OCI-M2 (cell line): Measurements from ENCODE around the gene CYTH2.
"Not testable (repeated sequence)": the region's sequence is repeated elsewhere in the genome, so short reads cannot be mapped to it uniquely, and the experiment has no call there.

Experiments used
- DNase-seq: peaks from one replicate; lab custom pipeline; 2025; ENCODE audit not compliant: unreplicated experiment; lab: John Stamatoyannopoulos, UW

Gene CYTH2

GRCh38 chr19:48477067-48477685 is 8.0 kb downstream of the CYTH2 start:
- DNase-seq: no peak

DNA sequence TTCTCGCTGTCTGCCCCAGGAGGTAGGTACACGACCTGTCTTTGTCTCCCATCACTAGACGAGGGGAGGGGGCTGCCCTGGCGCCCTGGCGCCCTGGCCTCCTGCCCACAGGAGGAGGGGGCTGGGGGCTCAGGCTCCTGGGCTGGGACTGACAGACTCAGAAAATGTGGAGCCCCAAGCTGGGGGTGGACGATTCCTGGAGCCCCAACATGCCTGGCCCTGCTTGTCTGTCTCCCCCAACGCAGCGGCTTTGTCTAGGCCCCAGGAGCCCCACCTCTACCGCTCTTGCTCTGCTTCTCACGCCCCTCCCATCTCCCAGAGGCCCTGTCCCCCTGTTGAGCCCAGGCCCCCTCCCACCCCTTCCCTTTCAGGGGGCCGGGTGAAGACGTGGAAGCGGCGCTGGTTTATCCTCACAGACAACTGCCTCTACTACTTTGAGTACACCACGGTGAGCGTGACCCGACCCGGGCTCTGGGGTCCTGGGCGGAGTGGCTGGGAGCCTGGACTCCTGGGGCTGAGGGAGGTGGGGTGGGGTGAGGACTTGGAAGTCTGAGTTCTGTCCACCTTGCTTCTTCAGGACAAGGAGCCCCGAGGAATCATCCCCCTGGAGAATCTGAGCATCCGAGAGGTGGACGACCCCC is 8.6 kb downstream of the CYTH2 start:
- DNase-seq: no peak

- no peak for DNase-seq
Observed at GRCh38 chr19:48478339-48479256, 9.4 kb downstream of the CYTH2 start.

- no peak for DNase-seq
Observed at GRCh38 chr19:48479686-48480085, 10.5 kb downstream of the CYTH2 start.

- DNase-seq: no peak
Observed at GRCh38 chr19:48480183-48480557, 11.0 kb downstream of the CYTH2 start.

- DNase-seq: no peak
Observed at GRCh38 chr19:48480558-48481500, 11.7 kb downstream of the CYTH2 start.

DNA sequence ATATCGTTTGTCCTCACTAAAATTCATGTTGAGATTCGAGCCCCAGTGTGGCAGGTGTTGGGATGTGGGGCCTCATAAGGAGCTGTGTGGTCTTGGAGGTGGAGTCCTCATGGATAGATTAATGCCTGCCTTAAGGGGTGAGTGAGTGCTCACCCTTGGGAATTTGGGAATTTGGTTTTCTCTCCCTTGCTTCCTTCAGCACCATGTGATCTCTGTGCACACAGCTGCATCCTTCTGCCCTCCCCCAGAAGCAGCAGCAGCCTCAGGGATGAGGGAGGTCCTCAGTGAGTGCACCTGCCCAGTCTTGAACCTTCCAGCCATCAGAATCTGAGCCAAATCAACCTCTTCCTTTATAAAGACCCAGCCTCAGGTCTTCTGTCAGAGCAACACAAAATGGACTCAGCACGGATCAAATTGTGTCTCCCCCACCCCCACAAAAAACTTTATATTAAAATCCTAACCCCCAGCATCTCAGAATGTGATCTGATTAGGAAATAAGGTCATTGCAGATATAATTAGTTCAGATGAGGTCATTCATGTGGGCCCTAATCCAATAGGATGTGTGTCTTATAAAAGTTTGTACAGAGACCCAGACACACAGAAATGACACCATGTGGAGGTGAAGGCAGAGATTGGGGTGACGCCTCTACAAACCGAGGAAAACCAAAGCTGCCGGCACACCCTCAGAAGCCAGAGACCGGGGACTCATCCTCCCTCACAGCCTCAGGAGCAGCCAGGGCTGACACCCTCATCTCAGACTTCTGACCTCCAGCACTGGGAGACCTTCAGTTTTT is 12.9 kb downstream of the CYTH2 start:
- DNase-seq: no peak

DNA sequence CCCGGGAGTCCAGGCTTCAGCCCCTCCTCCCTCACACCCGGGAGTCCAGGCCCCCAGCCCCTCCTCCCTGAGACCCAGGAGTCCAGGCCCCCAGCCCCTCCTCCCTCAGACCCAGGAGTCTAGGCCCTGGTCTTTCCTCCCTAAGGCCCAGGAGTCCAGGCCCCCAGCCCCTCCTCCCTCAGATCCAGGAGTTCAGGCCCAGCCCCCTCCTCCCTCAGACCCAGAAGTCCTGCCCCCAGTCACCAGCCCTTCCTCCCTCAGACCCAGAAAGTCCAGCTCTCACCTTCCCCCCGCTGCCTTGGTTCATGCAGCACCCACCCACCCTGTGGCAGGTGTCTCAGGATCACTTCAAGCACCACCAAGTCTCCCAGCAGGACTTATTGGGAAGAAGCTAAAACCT is 14.1 kb downstream of the CYTH2 start:
- no peak for DNase-seq

GRCh38 chr19:48484247-48484893 is 15.2 kb downstream of the CYTH2 start:
- DNase-seq: no peak

GRCh38 chr19:48484931-48485612 is 15.9 kb downstream of the CYTH2 start:
- no peak for DNase-seq

DNA sequence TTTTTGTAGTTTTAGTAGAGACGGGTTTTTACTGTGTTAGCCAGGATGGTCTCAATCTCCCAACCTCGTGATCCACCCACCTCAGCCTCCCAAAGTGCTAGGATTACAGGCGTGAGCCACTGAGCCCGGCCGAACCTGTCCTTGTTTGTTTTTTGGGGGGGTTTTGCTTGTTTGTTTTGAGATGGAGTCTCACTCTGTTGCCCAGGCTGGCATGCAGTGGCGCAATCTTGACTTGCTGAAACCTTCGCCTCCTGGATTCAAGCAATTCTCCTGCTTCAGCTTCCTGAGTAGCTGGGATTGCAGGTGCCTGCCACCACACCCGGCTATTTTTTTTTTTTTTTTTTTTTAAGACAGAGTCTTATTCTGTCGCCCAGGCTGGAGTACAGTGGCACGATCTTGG is 17.5 kb downstream of the CYTH2 start:
- not testable (repeated sequence) for DNase-seq

GRCh38 chr19:48487544-48487943 is 18.4 kb downstream of the CYTH2 start:
- no peak for DNase-seq

DNA sequence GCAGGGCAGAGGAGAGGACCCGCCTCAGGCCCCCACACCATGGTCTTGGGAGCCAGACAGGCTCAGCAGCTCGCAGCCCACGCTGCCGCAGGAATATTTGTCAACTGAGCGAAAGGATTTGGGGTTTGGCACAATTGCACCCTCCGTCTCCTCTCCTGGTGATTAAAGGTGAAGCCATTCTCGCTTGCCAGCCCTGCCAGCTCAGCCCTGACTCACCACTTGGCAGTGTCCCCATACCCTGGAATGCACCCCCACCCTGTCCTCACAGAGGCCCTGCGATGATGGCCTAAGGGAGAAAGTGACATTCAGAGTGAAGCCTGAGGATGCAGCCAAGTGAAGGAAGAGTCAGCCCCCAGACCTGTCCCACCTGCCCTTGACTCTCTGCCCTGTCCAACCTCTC is 18.8 kb downstream of the CYTH2 start:
- no peak for DNase-seq

DNA sequence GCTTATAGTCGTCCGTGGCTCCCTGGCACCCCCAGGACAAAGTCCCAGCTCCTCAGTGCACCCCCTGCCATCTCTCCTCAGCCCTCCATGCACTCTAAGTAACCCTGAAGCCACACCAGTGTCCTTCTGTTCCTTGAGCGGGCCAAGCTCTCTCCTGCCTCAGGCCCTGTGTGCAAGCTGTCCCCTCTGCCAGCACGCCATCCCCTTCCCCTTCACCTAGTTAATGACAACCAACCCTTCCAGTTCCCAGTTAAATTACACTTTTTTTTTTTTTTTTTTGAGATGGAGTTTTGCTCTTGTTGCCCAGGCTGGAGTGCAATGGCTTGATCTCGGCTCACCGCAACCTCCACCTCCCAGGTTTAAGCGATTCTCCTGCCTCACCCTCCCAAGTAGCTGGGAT is 19.3 kb downstream of the CYTH2 start:
- DNase-seq: not testable (repeated sequence)

DNA sequence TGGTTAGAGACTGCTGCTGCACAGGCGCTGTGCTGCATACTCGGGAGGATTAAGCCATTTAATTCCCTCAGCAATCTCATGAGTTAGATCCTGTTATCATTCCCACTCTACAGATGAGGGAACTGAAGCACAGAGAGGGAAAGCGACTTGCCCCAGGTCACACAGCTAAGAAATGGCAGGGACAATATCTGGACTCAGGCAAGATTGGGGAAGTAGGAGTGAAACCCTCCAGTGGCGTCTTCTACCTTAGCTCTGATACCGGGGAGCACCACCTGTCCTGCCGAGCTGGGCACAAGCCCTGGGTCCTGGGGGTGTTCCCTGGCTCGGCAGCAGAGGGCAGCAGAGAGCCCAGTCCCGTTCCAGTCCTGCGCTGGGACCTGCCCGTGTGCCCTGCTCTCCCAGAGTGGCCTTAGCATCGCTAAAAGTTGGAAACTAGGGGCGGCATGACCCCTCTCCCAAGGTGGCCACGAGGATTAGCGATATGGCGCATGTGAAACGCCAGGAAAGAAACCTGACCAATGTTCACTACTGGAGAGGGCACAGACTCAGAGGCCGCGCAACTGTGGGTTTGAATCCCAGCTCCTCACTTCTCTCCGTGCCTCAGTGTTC is 20.5 kb downstream of the CYTH2 start:
- DNase-seq: peak; percentile 20

DNA sequence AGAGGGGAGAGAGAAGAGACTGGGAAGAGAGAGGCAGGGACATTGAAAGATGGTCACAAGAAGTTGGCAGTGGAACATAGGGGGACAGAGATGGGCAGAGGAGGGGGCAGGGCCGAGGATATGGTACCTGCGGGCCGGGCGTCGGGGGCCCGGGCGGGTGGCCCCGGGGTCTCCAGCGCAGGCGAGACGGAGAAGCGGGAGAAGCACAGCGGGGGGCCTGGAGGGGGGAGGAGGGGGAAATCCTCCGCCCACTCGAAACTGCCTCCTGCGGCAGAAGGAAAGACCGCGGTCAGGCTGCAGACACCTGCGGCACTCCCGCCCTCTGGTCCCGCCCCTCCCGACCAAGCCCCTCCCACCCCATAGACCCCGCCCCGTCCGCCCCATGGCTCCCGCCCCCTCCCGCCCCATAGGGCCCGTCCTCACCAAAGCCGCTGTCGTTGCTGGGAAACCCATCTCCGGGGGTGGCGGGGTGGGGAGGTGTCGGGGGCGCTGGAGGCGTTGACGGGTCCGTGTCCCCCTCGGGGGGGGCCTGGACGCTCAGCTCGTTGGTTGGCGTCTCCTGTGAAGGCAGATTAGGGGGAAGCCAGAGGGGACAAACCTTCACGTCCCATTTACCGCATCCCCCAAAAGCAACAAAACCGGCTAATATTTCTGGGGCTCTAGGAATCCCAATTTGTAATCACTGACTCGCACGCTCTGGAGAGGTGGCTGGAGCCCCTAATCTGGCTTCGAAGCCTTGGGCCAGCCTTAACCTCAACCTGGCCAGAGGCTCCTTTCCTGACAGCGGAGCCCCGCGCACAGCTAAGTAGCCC is 22.0 kb downstream of the CYTH2 start:
- no peak for DNase-seq

- DNase-seq: no peak
Observed at GRCh38 chr19:48491793-48492123, 22.6 kb downstream of the CYTH2 start.
